ENCODE measurements around the gene CDC42. TPM values are rescaled to one million over a fixed set of nuclear protein-coding genes. Genes with fewer than 3 reads are reported as not detected.

The CDC42 gene
- total and polyA plus RNA-seq, 2 donors (not counting 1 experiment from before 2014, with no cell fraction given), result 325 to 446 TPM

DNA sequence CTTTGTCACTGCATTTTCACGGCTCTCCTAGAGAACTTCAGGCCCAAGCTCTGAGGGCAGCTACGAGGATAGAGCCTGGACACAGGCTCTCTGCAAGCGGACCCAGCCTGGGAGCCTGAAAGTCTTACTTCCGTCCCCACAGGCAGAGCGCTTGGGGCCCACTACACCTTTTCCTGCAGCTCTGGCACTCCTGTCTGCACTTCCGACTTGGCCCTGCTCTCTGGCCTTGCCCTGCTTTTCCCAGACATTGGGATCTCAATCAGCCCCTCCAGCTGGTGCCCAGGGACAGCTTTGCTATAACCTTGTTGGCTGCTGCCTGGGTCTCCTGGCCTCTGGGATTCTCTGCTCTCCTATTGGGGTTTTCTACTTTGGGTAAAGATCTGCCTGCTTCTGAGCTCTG lies 62.8 kb downstream of the CDC42 start:
- Histone ChIP-seq H3K36me3 (ENCODE audit: control insufficient read depth, insufficient read depth, low read length) (peaks cover 19% of the 10 kb centered on the region), H3K4me2 (ENCODE audit: extremely low read depth, insufficient read depth, low read length) (no peak overlapping the region), H3K27ac (ENCODE audit: insufficient read depth, low read length) (no peak overlapping the region), H3K9ac (ENCODE audit: insufficient read depth, low read length) (no peak overlapping the region), H3K9me3 (ENCODE audit: control insufficient read depth, insufficient read depth, low read depth, low read length) (no peaks in the 10 kb centered on the region), H3K27me3 (ENCODE audit: control insufficient read depth, insufficient read depth, low read length) (no peaks in the 10 kb centered on the region), H3K4me3 (replicated peaks in 1 of 4; ENCODE audit: control extremely low read depth in 1 of 4, insufficient read depth in 1 of 4, low read depth in 3 of 4, low read length in 4 of 4) (no peak overlapping the region), H3K4me1 (ENCODE audit: control insufficient read depth, extremely low read depth, insufficient read depth, low read length) (peaks cover 25% of the 10 kb centered on the region), H4K20me1 (ENCODE audit: control insufficient read depth, extremely low read depth, insufficient read depth, low read length) (peaks cover 4% of the 10 kb centered on the region), H3K79me2 (ENCODE audit: control insufficient read depth, insufficient read depth, low read length) (peaks cover 17% of the 10 kb centered on the region), H2AFZ (ENCODE audit: low read length) (no peak overlapping the region)
- DNase-seq (ENCODE audit: low read depth in 2 of 2), result no peak
- TF ChIP-seq EZH2 (IDR thresholded peaks at IDR 0.05; ENCODE audit: low read length, missing control alignments) (no peak), CTCF (conservative IDR thresholded peaks at IDR 0.05 in 1 of 2, IDR thresholded peaks at IDR 0.05 in 1 of 2; ENCODE audit: low read depth in 1 of 2, low read length in 2 of 2) (no peak)

GRCh38 chr1:22117238-22117637 lies 64.7 kb downstream of the CDC42 start:
- H3K27me3 ChIP-seq (ENCODE audit: control insufficient read depth, insufficient read depth, low read length), result no peaks in the 10 kb centered on the region
- H3K79me2 ChIP-seq (ENCODE audit: control insufficient read depth, insufficient read depth, low read length), result peaks cover 11% of the 10 kb centered on the region
- peaks cover 2% of the 10 kb centered on the region for H4K20me1 ChIP-seq (ENCODE audit: control insufficient read depth, extremely low read depth, insufficient read depth, low read length)

DNA sequence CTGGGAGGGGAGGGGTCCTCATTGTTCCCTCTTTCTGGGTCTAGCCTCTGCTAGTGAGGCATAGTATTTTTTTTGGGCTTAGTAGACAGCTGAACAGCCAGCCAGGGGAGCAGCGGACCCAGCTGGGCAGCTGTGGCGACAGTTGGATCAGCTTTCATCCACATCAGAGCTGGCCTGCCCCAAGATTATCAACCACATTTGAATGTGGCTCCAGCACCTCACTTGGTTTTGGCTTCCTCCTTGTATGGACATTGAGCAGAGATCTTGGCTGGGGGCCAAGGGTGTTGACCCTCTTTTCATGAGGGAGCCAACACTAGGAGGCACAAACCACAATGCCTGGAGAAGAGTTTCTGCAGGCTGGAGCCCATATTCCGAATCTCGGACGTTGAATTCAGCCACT lies 65.3 kb downstream of the CDC42 start:
- no peak overlapping the region for H3K4me2 ChIP-seq (ENCODE audit: extremely low read depth, insufficient read depth, low read length)
- peaks cover 12% of the 10 kb centered on the region for H3K4me1 ChIP-seq (ENCODE audit: control insufficient read depth, extremely low read depth, insufficient read depth, low read length)
- no peak for TF ChIP-seq EZH2 (IDR thresholded peaks at IDR 0.05; ENCODE audit: low read length, missing control alignments)
- TF ChIP-seq CTCF (conservative IDR thresholded peaks at IDR 0.05 in 1 of 2, IDR thresholded peaks at IDR 0.05 in 1 of 2; ENCODE audit: low read depth in 1 of 2, low read length in 2 of 2), result no peak
- H3K27ac ChIP-seq (ENCODE audit: insufficient read depth, low read length), result no peak overlapping the region
- H3K4me3 ChIP-seq (replicated peaks in 1 of 4; ENCODE audit: control extremely low read depth in 1 of 4, insufficient read depth in 1 of 4, low read depth in 3 of 4, low read length in 4 of 4), result no peak overlapping the region
- no peaks in the 10 kb centered on the region for H3K9me3 ChIP-seq (ENCODE audit: control insufficient read depth, insufficient read depth, low read depth, low read length)
- H3K36me3 ChIP-seq (ENCODE audit: control insufficient read depth, insufficient read depth, low read length), result peaks cover 15% of the 10 kb centered on the region
- H3K27me3 ChIP-seq (ENCODE audit: control insufficient read depth, insufficient read depth, low read length), result no peaks in the 10 kb centered on the region
- peak; percentile 49 to 64 for DNase-seq (ENCODE audit: low read depth in 2 of 2)
- peaks cover 2% of the 10 kb centered on the region for H4K20me1 ChIP-seq (ENCODE audit: control insufficient read depth, extremely low read depth, insufficient read depth, low read length)
- H3K79me2 ChIP-seq (ENCODE audit: control insufficient read depth, insufficient read depth, low read length), result peaks cover 7% of the 10 kb centered on the region
- H2AFZ ChIP-seq (ENCODE audit: low read length), result no peak overlapping the region
- no peak overlapping the region for H3K9ac ChIP-seq (ENCODE audit: insufficient read depth, low read length)

More at GRCh38 chr1:22117238-22117637, 64.7 kb downstream of the CDC42 start:
- Histone ChIP-seq H3K4me3 (replicated peaks in 1 of 4; ENCODE audit: control extremely low read depth in 1 of 4, insufficient read depth in 1 of 4, low read depth in 3 of 4, low read length in 4 of 4) (no peak overlapping the region), H3K27ac (ENCODE audit: insufficient read depth, low read length) (no peak overlapping the region), H3K36me3 (ENCODE audit: control insufficient read depth, insufficient read depth, low read length) (peaks cover 19% of the 10 kb centered on the region), H3K4me2 (ENCODE audit: extremely low read depth, insufficient read depth, low read length) (no peak overlapping the region), H2AFZ (ENCODE audit: low read length) (no peak overlapping the region), H3K9me3 (ENCODE audit: control insufficient read depth, insufficient read depth, low read depth, low read length) (no peaks in the 10 kb centered on the region), H3K9ac (ENCODE audit: insufficient read depth, low read length) (no peak overlapping the region), H3K4me1 (ENCODE audit: control insufficient read depth, extremely low read depth, insufficient read depth, low read length) (peaks cover 15% of the 10 kb centered on the region)
- no peak for DNase-seq (ENCODE audit: low read depth in 2 of 2)
- TF ChIP-seq EZH2 (IDR thresholded peaks at IDR 0.05; ENCODE audit: low read length, missing control alignments), result no peak
- TF ChIP-seq CTCF (conservative IDR thresholded peaks at IDR 0.05 in 1 of 2, IDR thresholded peaks at IDR 0.05 in 1 of 2; ENCODE audit: low read depth in 1 of 2, low read length in 2 of 2), result no peak
